HG03175 (cell line): ENCODE measurements around the gene UBE2D2.

ENCODE experiments used
- ATAC-seq: cut with Tn5 transposase; IDR thresholded peaks from one replicate; pipeline ENCODE4 v1.9.1; 2021; ENCODE audit warnings: mild to moderate bottlenecking, moderate library complexity; ENCODE audit not compliant: unreplicated experiment

UBE2D2 gene

GRCh38 chr5:139646111-139646510, 85.0 kb downstream of the UBE2D2 start:
- ATAC-seq, result no peak

- ATAC-seq, result no peak
Observed at GRCh38 chr5:139646912-139647505, 85.9 kb downstream of the UBE2D2 start.

DNA sequence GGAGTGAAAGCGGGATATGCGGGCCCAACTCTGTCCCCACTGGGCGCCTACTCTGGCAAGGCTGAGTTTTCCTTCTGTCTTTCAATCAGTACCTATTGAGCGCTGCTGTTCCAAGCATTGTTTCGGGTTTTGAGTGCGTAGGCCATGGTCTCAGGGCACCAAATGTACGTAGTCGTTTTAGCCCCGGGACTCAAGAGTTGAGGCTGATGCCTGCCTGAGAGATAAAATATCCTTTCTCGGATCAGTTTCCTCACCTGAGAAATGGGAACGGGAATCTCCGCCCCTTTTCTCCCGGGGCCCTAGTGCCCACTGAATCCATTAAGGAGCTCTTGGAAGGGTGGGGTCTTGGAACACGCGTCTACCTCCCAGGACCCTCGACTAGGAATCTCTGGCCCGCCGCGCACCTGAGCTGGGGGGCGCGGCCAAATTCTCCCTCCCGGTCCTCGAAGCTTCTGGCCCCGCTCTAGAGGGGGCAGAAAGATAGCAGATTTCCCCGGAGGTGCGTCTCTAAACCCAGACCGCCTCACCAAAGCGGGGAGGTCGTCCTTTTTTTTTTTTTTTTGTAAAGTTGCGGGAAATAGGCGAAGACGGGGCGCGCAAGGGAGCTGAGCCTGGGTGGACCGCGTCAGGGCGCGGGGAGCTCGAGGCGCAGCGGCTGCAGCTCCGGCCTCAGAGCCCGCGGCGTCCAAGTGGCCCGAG, 86.5 kb downstream of the UBE2D2 start:
- no peak for ATAC-seq

DNA sequence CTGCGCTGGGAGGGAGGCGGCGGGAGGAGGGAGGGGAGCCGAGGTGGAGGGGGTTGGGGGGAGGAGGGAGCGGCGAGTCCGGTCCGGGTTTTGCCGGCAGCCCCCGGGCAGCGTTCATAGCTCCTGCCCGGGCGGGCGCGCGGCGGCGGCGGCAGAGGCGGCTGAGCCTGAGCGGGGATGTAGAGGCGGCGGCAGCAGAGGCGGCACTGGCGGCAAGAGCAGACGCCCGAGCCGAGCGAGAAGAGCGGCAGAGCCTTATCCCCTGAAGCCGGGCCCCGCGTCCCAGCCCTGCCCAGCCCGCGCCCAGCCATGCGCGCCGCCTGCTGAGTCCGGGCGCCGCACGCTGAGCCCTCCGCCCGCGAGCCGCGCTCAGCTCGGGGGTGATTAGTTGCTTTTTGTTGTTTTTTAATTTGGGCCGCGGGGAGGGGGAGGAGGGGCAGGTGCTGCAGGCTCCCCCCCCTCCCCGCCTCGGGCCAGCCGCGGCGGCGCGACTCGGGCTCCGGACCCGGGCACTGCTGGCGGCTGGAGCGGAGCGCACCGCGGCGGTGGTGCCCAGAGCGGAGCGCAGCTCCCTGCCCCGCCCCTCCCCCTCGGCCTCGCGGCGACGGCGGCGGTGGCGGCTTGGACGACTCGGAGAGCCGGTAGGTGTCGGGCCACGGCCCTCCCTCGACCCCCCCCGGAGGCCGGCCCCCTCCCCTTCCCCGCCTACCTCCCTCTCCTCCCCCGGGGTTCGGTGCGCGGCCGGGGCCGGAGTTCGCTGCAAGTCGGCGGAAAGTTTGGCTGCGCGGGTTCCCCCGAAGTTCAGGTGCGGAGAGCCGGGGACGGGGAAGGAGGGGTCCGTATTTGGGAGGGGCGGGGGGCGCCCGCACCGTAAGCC, 87.3 kb downstream of the UBE2D2 start, which contains the start of gene CXXC5:
Gene CXXC5 (plus strand): TSS at position 145 of the 877 bp plus-strand sequence. CDS start 32,175 bp downstream, outside the sequence.
- ATAC-seq, result peak; percentile 29

GRCh38 chr5:139649082-139649991, 88.2 kb downstream of the UBE2D2 start:
- peak; percentile 0 for ATAC-seq

DNA sequence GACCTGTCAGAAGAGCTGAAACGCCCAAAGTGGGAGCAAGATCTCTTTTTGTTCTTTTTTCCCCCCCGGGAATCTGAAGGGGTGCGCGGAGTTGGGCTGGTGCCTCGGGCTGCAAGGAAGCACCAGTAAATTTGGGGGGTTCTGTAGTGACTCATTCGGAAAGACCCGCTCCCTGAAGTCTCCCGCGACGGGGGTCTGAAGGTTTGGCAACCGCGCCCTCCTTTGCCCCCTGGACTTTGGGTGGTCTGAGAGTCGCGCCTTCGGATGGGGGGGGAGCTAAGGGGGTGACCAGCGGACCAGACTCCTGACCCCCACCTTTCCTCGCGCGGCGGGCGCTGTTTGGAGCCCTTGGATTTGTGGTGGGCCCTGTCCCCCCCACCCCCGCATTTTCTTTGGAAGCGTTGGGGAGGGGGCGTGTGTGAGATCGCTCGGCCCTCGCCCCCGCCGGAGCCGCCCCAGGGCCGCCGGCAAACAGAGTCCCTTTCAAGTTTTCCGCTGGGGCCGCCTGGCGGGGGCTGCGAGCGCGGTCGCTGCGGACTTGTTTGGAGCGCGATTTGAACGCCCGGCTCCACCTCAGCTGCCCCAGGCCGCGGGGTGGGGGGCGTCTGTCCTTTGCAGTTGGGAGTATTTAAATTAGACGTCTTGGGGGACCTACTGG, 89.0 kb downstream of the UBE2D2 start:
- no peak for ATAC-seq

DNA sequence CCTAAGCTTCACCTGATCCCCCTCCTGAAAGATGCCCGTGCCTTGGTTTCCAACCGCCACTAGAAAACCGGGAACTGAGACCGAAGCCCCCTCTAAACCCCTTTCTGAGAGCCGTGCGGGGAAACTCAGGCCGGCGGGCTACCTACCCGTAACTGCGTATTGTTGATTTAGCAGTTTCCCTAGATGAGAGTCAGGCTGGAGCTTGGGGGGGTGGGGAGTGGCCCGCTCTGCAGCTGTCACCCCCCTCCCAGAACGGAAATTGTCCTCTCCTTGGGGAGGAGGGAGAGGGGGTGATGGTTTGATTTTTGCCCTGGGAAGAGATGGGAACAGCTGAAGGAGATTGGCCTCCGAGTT, 89.5 kb downstream of the UBE2D2 start:
- no peak for ATAC-seq

GRCh38 chr5:139651043-139651834, 90.1 kb downstream of the UBE2D2 start:
- no peak for ATAC-seq

GRCh38 chr5:139651853-139652787, 91.0 kb downstream of the UBE2D2 start:
- ATAC-seq, result peak; percentile 45

- peak; percentile 42 for ATAC-seq
Observed at GRCh38 chr5:139652788-139653241, 91.7 kb downstream of the UBE2D2 start.

- ATAC-seq, result no peak
Observed at GRCh38 chr5:139653616-139654015, 92.5 kb downstream of the UBE2D2 start.

DNA sequence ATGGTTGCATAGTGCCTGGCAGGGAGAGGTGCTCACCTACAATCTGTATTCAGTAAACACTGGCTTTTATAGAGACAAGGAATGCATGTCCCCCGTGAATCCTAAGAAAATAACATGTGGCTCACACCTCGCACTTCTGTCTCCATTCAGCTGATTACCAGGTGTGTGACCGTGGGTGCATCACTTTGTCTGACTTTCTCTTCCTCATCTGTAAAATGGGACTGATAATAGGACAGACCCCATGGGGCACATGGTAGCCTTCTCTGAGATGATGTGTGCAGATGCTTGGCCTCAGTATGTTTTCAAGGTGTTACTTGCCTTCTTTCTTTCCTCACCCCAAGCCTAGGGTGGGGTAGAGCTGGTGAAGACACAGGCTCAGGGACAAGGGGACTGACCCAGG, 93.3 kb downstream of the UBE2D2 start:
- no peak for ATAC-seq

GRCh38 chr5:139654871-139655491, 93.8 kb downstream of the UBE2D2 start:
- no peak for ATAC-seq

- ATAC-seq, result no peak
Observed at GRCh38 chr5:139655727-139656271, 94.7 kb downstream of the UBE2D2 start.

GRCh38 chr5:139657363-139658321, 96.5 kb downstream of the UBE2D2 start:
- ATAC-seq, result no peak

DNA sequence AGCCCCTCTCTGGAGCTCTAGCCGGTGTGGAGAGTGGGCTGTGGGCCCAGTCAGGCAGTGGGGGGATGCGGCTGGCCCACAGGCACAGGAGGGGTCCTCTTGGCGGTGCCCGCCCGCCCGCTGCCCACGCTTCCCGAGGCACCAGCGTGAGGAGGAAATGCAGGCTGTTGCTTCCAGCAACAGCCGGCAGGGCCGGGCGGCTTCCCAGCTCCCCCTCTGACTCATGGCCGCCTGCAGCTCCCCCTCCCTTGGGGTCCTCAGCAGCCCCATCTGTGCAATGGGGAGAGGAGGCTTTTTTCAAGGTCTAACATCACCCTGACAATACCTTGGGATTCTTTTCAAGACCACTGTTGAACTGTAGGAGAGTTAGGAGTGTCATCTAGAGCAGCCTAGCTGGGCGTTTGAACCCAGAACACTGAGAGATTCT, 97.4 kb downstream of the UBE2D2 start:
- no peak for ATAC-seq
